ENCODE measurements around the gene DDI1. TPM values are rescaled to one million over a fixed set of nuclear protein-coding genes. Genes with fewer than 3 reads are reported as not detected.

The DDI1 gene
- polyA plus RNA-seq, 3 donors, result not detected

DNA sequence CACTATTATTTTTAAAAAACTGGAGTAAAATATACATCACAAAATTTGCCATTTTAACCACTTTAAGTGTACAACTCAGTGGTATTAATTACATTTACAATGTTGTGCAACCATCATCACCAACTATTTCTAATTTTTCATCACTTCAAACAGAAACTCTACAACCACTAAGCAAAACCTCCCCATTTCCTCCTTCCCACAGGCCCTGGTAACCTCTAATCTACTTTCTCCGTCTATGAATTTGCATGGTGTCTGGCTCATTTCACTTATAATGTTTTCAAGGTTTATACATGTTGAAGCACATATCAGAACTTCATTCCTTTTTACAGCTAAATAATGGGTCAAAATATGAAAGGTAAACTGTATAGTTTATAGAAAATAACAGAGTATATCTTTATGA is 24.4 kb downstream of the DDI1 start:
- no peak overlapping the region for H3K9ac ChIP-seq (ENCODE audit: insufficient read depth, low read length, poor library complexity, severe bottlenecking)
- no peaks in the 10 kb centered on the region for H3K9me3 ChIP-seq (replicated peaks in 1 of 2; ENCODE audit: control insufficient read depth in 1 of 2, insufficient read depth in 1 of 2, low read length in 2 of 2)
- Mint-ChIP-seq H3K27me3 (ENCODE audit: low read depth in 3 of 3) (no peaks in the 10 kb centered on the region), H3K9me3 (peaks cover 0 to 7% (median 5%) of the 10 kb centered on the region in 7 donors), H3K36me3 (no peaks in the 10 kb centered on the region), H3K27ac (peak overlapping the region in 2 of 7 donors; percentile 12 to 42), H3K4me1 (peaks cover 52% of the 10 kb centered on the region), H3K4me3 (no peak overlapping the region)
- H3K36me3 ChIP-seq (replicated peaks in 1 of 2; ENCODE audit: control insufficient read depth in 1 of 2, insufficient read depth in 2 of 2, low read length in 2 of 2), result no peaks in the 10 kb centered on the region
- intact Hi-C loops (cut with micrococcal nuclease), result no loop called here
- H3K79me2 ChIP-seq (ENCODE audit: insufficient read depth, low read length), result no peaks in the 10 kb centered on the region
- WGBS (ENCODE audit: insufficient coverage), result no CpG with 5 or more reads among the region's 1 CpG
- TF ChIP-seq, protein P1, sequence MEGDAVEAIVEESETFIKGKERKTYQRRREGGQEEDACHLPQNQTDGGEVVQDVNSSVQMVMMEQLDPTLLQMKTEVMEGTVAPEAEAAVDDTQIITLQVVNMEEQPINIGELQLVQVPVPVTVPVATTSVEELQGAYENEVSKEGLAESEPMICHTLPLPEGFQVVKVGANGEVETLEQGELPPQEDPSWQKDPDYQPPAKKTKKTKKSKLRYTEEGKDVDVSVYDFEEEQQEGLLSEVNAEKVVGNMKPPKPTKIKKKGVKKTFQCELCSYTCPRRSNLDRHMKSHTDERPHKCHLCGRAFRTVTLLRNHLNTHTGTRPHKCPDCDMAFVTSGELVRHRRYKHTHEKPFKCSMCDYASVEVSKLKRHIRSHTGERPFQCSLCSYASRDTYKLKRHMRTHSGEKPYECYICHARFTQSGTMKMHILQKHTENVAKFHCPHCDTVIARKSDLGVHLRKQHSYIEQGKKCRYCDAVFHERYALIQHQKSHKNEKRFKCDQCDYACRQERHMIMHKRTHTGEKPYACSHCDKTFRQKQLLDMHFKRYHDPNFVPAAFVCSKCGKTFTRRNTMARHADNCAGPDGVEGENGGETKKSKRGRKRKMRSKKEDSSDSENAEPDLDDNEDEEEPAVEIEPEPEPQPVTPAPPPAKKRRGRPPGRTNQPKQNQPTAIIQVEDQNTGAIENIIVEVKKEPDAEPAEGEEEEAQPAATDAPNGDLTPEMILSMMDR (IDR thresholded peaks at IDR 0.05), result no peak
- no peak for DNase-seq
- H3K4me3 ChIP-seq (replicated peaks in 1 of 3; ENCODE audit: low read depth in 2 of 3, low read length in 3 of 3), result no peak overlapping the region
- peaks cover 44 to 48% of the 10 kb centered on the region in 2 donors for H3K4me1 ChIP-seq (ENCODE audit: control insufficient read depth in 1 of 2, insufficient read depth in 2 of 2, low read length in 2 of 2)
- no peaks in the 10 kb centered on the region for H4K20me1 ChIP-seq (ENCODE audit: insufficient read depth, low read length)
- no peaks in the 10 kb centered on the region for H3K27me3 ChIP-seq (ENCODE audit: control insufficient read depth in 2 of 2, insufficient read depth in 2 of 2, low read length in 2 of 2)
- no peak overlapping the region for H3K27ac ChIP-seq (ENCODE audit: low read depth in 1 of 2, low read length in 2 of 2)
- H2AFZ ChIP-seq (ENCODE audit: insufficient read depth, low read depth, low read length, poor library complexity, severe bottlenecking), result no peak overlapping the region
- H3K4me2 ChIP-seq (replicated peaks; ENCODE audit: extremely low read depth, low read length, poor library complexity, severe bottlenecking), result no peak overlapping the region

DNA sequence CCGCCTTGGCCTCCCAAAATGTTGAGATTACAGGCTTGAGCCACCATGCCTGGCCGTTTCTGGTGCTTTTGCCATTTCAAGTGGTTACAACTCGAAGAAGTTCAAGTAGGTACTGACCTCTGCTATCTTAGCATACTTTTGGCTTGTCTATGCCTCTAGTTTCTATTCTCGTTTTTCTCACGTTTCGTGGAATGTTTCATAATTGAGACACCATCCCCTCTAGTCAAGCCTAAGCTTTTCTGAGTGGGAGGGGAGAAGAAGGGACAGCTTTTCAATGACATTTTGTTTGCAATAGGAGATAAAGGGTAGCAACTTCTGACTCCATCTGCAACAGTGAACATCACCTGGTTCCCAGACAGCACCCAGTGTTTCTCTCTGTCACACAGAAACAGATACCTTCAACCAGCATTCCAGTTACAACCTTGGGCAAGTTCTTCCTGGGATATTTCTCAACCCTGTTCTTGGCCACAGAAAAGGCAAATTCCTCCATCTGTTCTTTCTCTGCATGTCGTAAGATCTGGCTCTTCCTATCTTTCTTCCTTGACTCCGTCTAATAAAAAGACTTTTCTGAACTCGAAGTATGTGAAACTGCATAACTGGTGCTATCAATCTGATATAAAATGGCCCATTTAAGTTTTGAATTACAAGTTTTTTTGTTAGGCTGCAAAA is 25.5 kb downstream of the DDI1 start:
- peak overlapping the region in 3 of 7 donors; percentile 7 to 79 (median 43) for H3K27ac Mint-ChIP-seq

More for the DNA sequence above, 25.5 kb downstream of the DDI1 start:
- Histone ChIP-seq H3K9ac (ENCODE audit: insufficient read depth, low read length, poor library complexity, severe bottlenecking) (no peak overlapping the region), H2AFZ (ENCODE audit: insufficient read depth, low read depth, low read length, poor library complexity, severe bottlenecking) (peak overlapping the region; percentile 39), H3K79me2 (ENCODE audit: insufficient read depth, low read length) (no peaks in the 10 kb centered on the region), H3K4me1 (ENCODE audit: control insufficient read depth in 1 of 2, insufficient read depth in 2 of 2, low read length in 2 of 2) (peaks cover 44 to 48% of the 10 kb centered on the region in 2 donors), H3K27me3 (ENCODE audit: control insufficient read depth in 2 of 2, insufficient read depth in 2 of 2, low read length in 2 of 2) (no peaks in the 10 kb centered on the region), H3K4me2 (replicated peaks; ENCODE audit: extremely low read depth, low read length, poor library complexity, severe bottlenecking) (no peak overlapping the region), H3K36me3 (replicated peaks in 1 of 2; ENCODE audit: control insufficient read depth in 1 of 2, insufficient read depth in 2 of 2, low read length in 2 of 2) (no peaks in the 10 kb centered on the region), H3K9me3 (replicated peaks in 1 of 2; ENCODE audit: control insufficient read depth in 1 of 2, insufficient read depth in 1 of 2, low read length in 2 of 2) (no peaks in the 10 kb centered on the region), H4K20me1 (ENCODE audit: insufficient read depth, low read length) (no peaks in the 10 kb centered on the region), H3K27ac (ENCODE audit: low read depth in 1 of 2, low read length in 2 of 2) (peak overlapping the region in 1 of 2 donors; percentile 18), H3K4me3 (replicated peaks in 1 of 3; ENCODE audit: low read depth in 2 of 3, low read length in 3 of 3) (peak overlapping the region in 1 of 3 experiments; percentile 4)
- 43% methylated on average over 3 of the region's 9 CpGs for WGBS (ENCODE audit: insufficient coverage)
- H3K4me1 Mint-ChIP-seq, result peaks cover 52% of the 10 kb centered on the region
- no peaks in the 10 kb centered on the region for H3K27me3 Mint-ChIP-seq (ENCODE audit: low read depth in 3 of 3)
- peak in 1 of 3 donors; percentile 26 for DNase-seq
- TF ChIP-seq, protein P1 (IDR thresholded peaks at IDR 0.05), result no peak
- H3K36me3 Mint-ChIP-seq, result no peaks in the 10 kb centered on the region
- intact Hi-C loops (cut with micrococcal nuclease), result no loop called here
- peaks cover 0 to 7% (median 5%) of the 10 kb centered on the region in 7 donors for H3K9me3 Mint-ChIP-seq
- H3K4me3 Mint-ChIP-seq, result peak overlapping the region in 1 of 2 donors; percentile 24
